HCT116 (cell line): ENCODE data around the gene TSC1. TPM values are rescaled to one million over a fixed set of nuclear protein-coding genes. Genes with fewer than 3 reads are reported as not detected.

Source experiments
- ATAC-seq: fragments of 200-7000 bp; cut with Tn5 transposase; 2 replicates; pipeline ENCODE4 v1.9.1; 2020; ENCODE audit warnings: mild to moderate bottlenecking, moderate library complexity
- BruUV-seq: library from RNA; stranded (reverse); fragments of 400-500 nt; replicated peaks from 2 replicates; lab custom pipeline; 2021; lab: Mats Ljungman, UMichigan
- CTCF ChIA-PET: fragments of 300-600 bp; sonication (Branson Sonifier 250); formaldehyde crosslinking; loops from one replicate; lab custom pipeline; 2021; ENCODE audit warnings: antibody characterized with exemption; lab: Charles Lee
- POLR2A ChIA-PET: fragments of 300-600, 350-600 bp; sonication (Branson Sonifier 250); formaldehyde crosslinking; loops from one replicate; lab custom pipeline; 2021; ENCODE audit warnings: antibody characterized with exemption; lab: Charles Lee
- RAD21 ChIA-PET, 2 experiments: fragments of 300-600 bp; sonication (Branson Sonifier 250); formaldehyde crosslinking; loops; one replicate each; lab custom pipeline; 2023; ENCODE audit warnings: low total read pairs in 2 of 2; ENCODE audit not compliant: uncharacterized antibody in 2 of 2, unreplicated experiment in 2 of 2, low non-redundant PET in 1 of 2; lab: Charles Lee
- DNase-seq: peaks from one replicate; pipeline ENCODE4 v3.0.0-alpha.2; 2010; ENCODE audit warnings: low read depth, low spot score
- H2AFZ ChIP-seq: fragments of 200-600 bp; shearing (Covaris generic), sonication (generic); 2 replicates; pipeline ENCODE4 v1.6.1; 2017; ENCODE audit warnings: low read depth, mixed run types, mixed read lengths, antibody characterized with exemption, low read length; ENCODE audit not compliant: poor library complexity, severe bottlenecking
- H3K27ac ChIP-seq: 2 replicates; pipeline ENCODE4 v1.5.1; 2012; ENCODE audit warnings: low read depth, low read length
- H3K27me3 ChIP-seq: fragments of 200-600 bp; sonication (generic); 2 replicates; pipeline ENCODE4 v1.6.1; 2016; ENCODE audit warnings: mixed run types, low read length, mixed read lengths; ENCODE audit not compliant: insufficient read depth
- H3K36me3 ChIP-seq, 2 experiments: fragments of 200-500 bp in 1 of 2; fragments of 200-600 bp in 1 of 2; sonication (Bioruptor generic) in 1 of 2; sonication (generic) in 1 of 2; 2 replicates each; pipeline versions ENCODE4 v1.5.1 to v1.6.1; 2014 to 2016; ENCODE audit warnings: low read length in 2 of 2, inconsistent platforms in 1 of 2, mixed read lengths in 1 of 2, mixed run types in 1 of 2; ENCODE audit not compliant: insufficient read depth in 2 of 2, control insufficient read depth in 1 of 2
- H3K4me1 ChIP-seq, 2 experiments: fragments of 200-600 bp in 1 of 2; sonication (generic) in 1 of 2; 2 replicates each; pipeline versions ENCODE4 v1.5.1 to v1.6.1; 2012 to 2017; ENCODE audit warnings: low read length in 2 of 2, inconsistent platforms in 1 of 2, mild to moderate bottlenecking in 1 of 2, mixed read lengths in 1 of 2, mixed run types in 1 of 2, moderate library complexity in 1 of 2; ENCODE audit not compliant: insufficient read depth in 2 of 2, control insufficient read depth in 1 of 2
- H3K4me2 ChIP-seq: fragments of 200-600 bp; sonication (generic); 2 replicates; pipeline ENCODE4 v1.6.1; 2017; ENCODE audit warnings: mixed run types, low read length, mixed read lengths
- H3K4me3 ChIP-seq, 2 experiments: fragments of 200-600 bp in 1 of 2; sonication (generic) in 1 of 2; replicated peaks in 1 of 2; 2 replicates each; pipeline ENCODE4 v1.5.1; 2011 to 2016; ENCODE audit warnings: low read length in 2 of 2, control low read depth in 1 of 2, low read depth in 1 of 2, mild to moderate bottlenecking in 1 of 2, mixed read lengths in 1 of 2, mixed run types in 1 of 2
- H3K79me2 ChIP-seq: fragments of 200-600 bp; sonication (generic); 2 replicates; pipeline ENCODE4 v1.6.1; 2017; ENCODE audit warnings: mild to moderate bottlenecking, mixed run types, low read length, moderate library complexity, mixed read lengths; ENCODE audit not compliant: insufficient read depth
- H3K9ac ChIP-seq: fragments of 200-600 bp; sonication (generic); 2 replicates; pipeline ENCODE4 v1.6.1; 2016; ENCODE audit warnings: low read length, mixed read lengths
- H3K9me2 ChIP-seq: fragments of 200-600 bp; sonication (generic), shearing (Covaris generic); 2 replicates; pipeline ENCODE4 v1.6.1; 2017; ENCODE audit warnings: mixed run types, mild to moderate bottlenecking, moderate library complexity; ENCODE audit not compliant: insufficient read depth
- H3K9me3 ChIP-seq, 2 experiments: fragments of 200-500 bp in 1 of 2; fragments of 200-600 bp in 1 of 2; sonication (Bioruptor generic) in 1 of 2; sonication (generic) in 1 of 2; 2 replicates each; pipeline ENCODE4 v1.6.1; 2014 to 2017; ENCODE audit warnings: low read length in 2 of 2, mixed read lengths in 2 of 2, inconsistent platforms in 1 of 2, low read depth in 1 of 2, mild to moderate bottlenecking in 1 of 2, mixed run types in 1 of 2, moderate library complexity in 1 of 2; ENCODE audit not compliant: control insufficient read depth in 1 of 2, insufficient read depth in 1 of 2
- H4K20me1 ChIP-seq: fragments of 200-600 bp; sonication (generic), shearing (Covaris generic); 2 replicates; pipeline ENCODE4 v1.6.1; 2017; ENCODE audit warnings: mixed run types, mild to moderate bottlenecking, moderate library complexity; ENCODE audit not compliant: insufficient read depth
- EZH2 ChIP-seq: fragments of 200-600 bp; sonication (generic); IDR thresholded peaks from 2 replicates; pipeline ENCODE4 v1.6.1; 2017; ENCODE audit warnings: antibody characterized with exemption, mixed run types
- FOSL1 ChIP-seq: IDR thresholded peaks from 2 replicates; pipeline ENCODE4 v1.6.1; 2012; ENCODE audit warnings: low read depth
- MAX ChIP-seq: IDR thresholded peaks from 2 replicates; pipeline ENCODE4 v1.6.1; 2012
- POLR2AphosphoS5 ChIP-seq: IDR thresholded peaks from 2 replicates; pipeline ENCODE4 v1.6.1; 2011; ENCODE audit warnings: mild to moderate bottlenecking, low read depth, low read length, moderate library complexity
- RAD21 ChIP-seq: IDR thresholded peaks from 2 replicates; pipeline ENCODE4 v1.6.1; 2012; ENCODE audit warnings: low read depth, mild to moderate bottlenecking
- SP1 ChIP-seq: IDR thresholded peaks from 2 replicates; pipeline ENCODE4 v1.6.1; 2012; ENCODE audit warnings: low read depth
- TCF7L2 ChIP-seq: IDR thresholded peaks from 2 replicates; pipeline ENCODE4 v1.7.0; 2011; ENCODE audit warnings: borderline replicate concordance, inconsistent platforms; ENCODE audit not compliant: insufficient read depth, insufficient read length; ENCODE audit errors: extremely low read depth
- YY1 ChIP-seq: IDR thresholded peaks from 2 replicates; pipeline ENCODE4 v1.6.1; 2011; ENCODE audit warnings: low read length, low read depth, moderate library complexity, mild to moderate bottlenecking; ENCODE audit not compliant: insufficient replicate concordance; ENCODE audit errors: extremely low read depth
- ZBTB33 ChIP-seq: IDR thresholded peaks from 2 replicates; pipeline ENCODE4 v1.6.1; 2011; ENCODE audit warnings: mild to moderate bottlenecking, low read length, moderate library complexity; ENCODE audit not compliant: insufficient replicate concordance; ENCODE audit errors: extremely low read depth
- intact Hi-C: fragments of 100-400 bp; cut with micrococcal nuclease; formaldehyde crosslinking; loops from 2 replicates; pipeline ENCODE4 v1.10.0; 2022
- total RNA-seq: library from RNA; stranded (reverse); gene quantifications from one replicate; pipeline ENCODE4 v1.2.1, GENCODE V29; 2021; ENCODE audit not compliant: unreplicated experiment

Gene TSC1
- total RNA-seq, 1 experiment from 2014 or later, result 34.5 TPM

- CTCF ChIA-PET, result no interaction called here
- H3K9ac ChIP-seq, result no peak overlapping the region
- intact Hi-C loops, result no loop called here
- peaks cover 52% of the 10 kb centered on the region for H3K79me2 ChIP-seq
- DNase-seq, result no peak
- POLR2A ChIA-PET, result no interaction called here
- no peaks in the 10 kb centered on the region for H3K9me2 ChIP-seq
- TF ChIP-seq EZH2 (no peak), MAX (no peak), YY1 (no peak), TCF7L2 (no peak), ZBTB33 (no peak), FOSL1 (no peak), SP1 (no peak), RAD21 (no peak), POLR2AphosphoS5 (no peak)
- RAD21 ChIA-PET, result no interaction called here
- peaks cover 7 to 37% of the 10 kb centered on the region in 2 experiments; a peak in 3 of 4 replicates for H3K4me1 ChIP-seq
- no peaks in the 10 kb centered on the region for H3K9me3 ChIP-seq
- no peaks in the 10 kb centered on the region for H3K27me3 ChIP-seq
- H3K4me3 ChIP-seq, result no peak overlapping the region
- H2AFZ ChIP-seq, result no peak overlapping the region
- no peaks in the 10 kb centered on the region for H3K36me3 ChIP-seq
- H4K20me1 ChIP-seq, result no peaks in the 10 kb centered on the region
- H3K4me2 ChIP-seq, result peak overlapping the region; percentile 92; the same call in 1 of the 2 replicates
- ATAC-seq, result no peak
- H3K27ac ChIP-seq, result no peak overlapping the region
- BruUV-seq, result no TSS peak
These were observed 1.8 kb downstream of the TSC1 start for GRCh38 chr9:132942541-132943182.
